ENCODE results near the gene NPTX1. TPM values are rescaled to one million over a fixed set of nuclear protein-coding genes. Genes with fewer than 3 reads are reported as not detected.

Gene NPTX1
- total and polyA plus RNA-seq, 4 donors, result under 0.01 TPM; not detected in 3

- Histone ChIP-seq H3K4me3 (ENCODE audit: low read depth in 1 of 3, low read length in 3 of 3) (no peak overlapping the region), H3K27ac (ENCODE audit: low read depth in 1 of 2, low read length in 2 of 2) (no peak overlapping the region), H3K27me3 (ENCODE audit: control insufficient read depth in 4 of 4, insufficient read depth in 4 of 4, low read length in 3 of 4) (peaks cover 0 to 17% (median 7%) of the 10 kb centered on the region in 4 donors), H3K36me3 (ENCODE audit: control insufficient read depth in 4 of 4, insufficient read depth in 3 of 4, low read depth in 1 of 4, low read length in 3 of 4) (no peaks in the 10 kb centered on the region), H3K4me1 (ENCODE audit: control insufficient read depth in 4 of 4, insufficient read depth in 4 of 4, low read length in 3 of 4) (peaks cover 11 to 32% (median 23%) of the 10 kb centered on the region in 4 donors), H3K9me3 (ENCODE audit: control insufficient read depth in 4 of 4, low read length in 3 of 4) (no peaks in the 10 kb centered on the region), H3K9ac (ENCODE audit: low read depth in 1 of 2, low read length in 2 of 2) (no peak overlapping the region)
- WGBS, result 58% methylated on average over 7 of the region's 7 CpGs
- no peak for DNase-seq (ENCODE audit: low spot score)
- TF ChIP-seq NR2F2 (IDR thresholded peaks at IDR 0.05) (no peak), REST (IDR thresholded peaks at IDR 0.05) (no peak), HNF4G (IDR thresholded peaks at IDR 0.05) (no peak), CTCF (IDR thresholded peaks at IDR 0.05; ENCODE audit: low read depth, low read length, missing input control) (no peak), RXRA (IDR thresholded peaks at IDR 0.05) (no peak)
These were observed 2.7 kb downstream of the NPTX1 start for GRCh38 chr17:80473701-80474100.

- WGBS, result 83% methylated on average over 12 of the region's 12 CpGs
- no peak for DNase-seq (ENCODE audit: low spot score)
These were observed 3.4 kb downstream of the NPTX1 start for GRCh38 chr17:80472996-80473395.

More at GRCh38 chr17:80472996-80473395, 3.4 kb downstream of the NPTX1 start:
- H3K4me3 ChIP-seq (ENCODE audit: low read depth in 1 of 3, low read length in 3 of 3), result no peak overlapping the region
- no peaks in the 10 kb centered on the region for H3K9me3 ChIP-seq (ENCODE audit: control insufficient read depth in 4 of 4, low read length in 3 of 4)
- H3K9ac ChIP-seq (ENCODE audit: low read depth in 1 of 2, low read length in 2 of 2), result no peak overlapping the region
- H3K27ac ChIP-seq (ENCODE audit: low read depth in 1 of 2, low read length in 2 of 2), result no peak overlapping the region
- peaks cover 11 to 25% (median 19%) of the 10 kb centered on the region in 4 donors for H3K4me1 ChIP-seq (ENCODE audit: control insufficient read depth in 4 of 4, insufficient read depth in 4 of 4, low read length in 3 of 4)
- no peaks in the 10 kb centered on the region for H3K36me3 ChIP-seq (ENCODE audit: control insufficient read depth in 4 of 4, insufficient read depth in 3 of 4, low read depth in 1 of 4, low read length in 3 of 4)
- peaks cover 2 to 15% (median 7%) of the 10 kb centered on the region in 4 donors for H3K27me3 ChIP-seq (ENCODE audit: control insufficient read depth in 4 of 4, insufficient read depth in 4 of 4, low read length in 3 of 4)
- TF ChIP-seq EGR1 (IDR thresholded peaks at IDR 0.05; ENCODE audit: low read depth in 2 of 2) (no peak), JUND (IDR thresholded peaks at IDR 0.05) (no peak), RAD21 (IDR thresholded peaks at IDR 0.05) (no peak), CTCF (IDR thresholded peaks at IDR 0.05; ENCODE audit: low read depth, low read length, missing input control) (no peak), FOXA2 (IDR thresholded peaks at IDR 0.05) (no peak), YY1 (IDR thresholded peaks at IDR 0.05) (no peak), HNF4G (IDR thresholded peaks at IDR 0.05) (no peak), SP1 (IDR thresholded peaks at IDR 0.05) (no peak), REST (IDR thresholded peaks at IDR 0.05) (no peak), MAX (IDR thresholded peaks at IDR 0.05) (no peak), TAF1 (conservative IDR thresholded peaks at IDR 0.05) (no peak), NR2F2 (IDR thresholded peaks at IDR 0.05) (no peak), RXRA (IDR thresholded peaks at IDR 0.05) (no peak), FOXA1 (IDR thresholded peaks at IDR 0.05) (no peak)
